GM23338 (cell line): ENCODE measurements around the gene MAST3. TPM values are rescaled to one million over a fixed set of nuclear protein-coding genes. Genes with fewer than 3 reads are reported as not detected.

Experiments
- ATAC-seq: fragments of 200-7000 bp; cut with Tn5 transposase; 3 replicates; pipeline ENCODE4 v1.9.1; 2020
- DNase-seq: peaks from one replicate; pipeline ENCODE4 v3.0.0-alpha.2; 2015; ENCODE audit warnings: low spot score
- H2AFZ ChIP-seq: fragments of 200-600 bp; sonication (generic); 2 replicates; pipeline ENCODE4 v1.8.0; 2016; ENCODE audit warnings: antibody characterized with exemption, mild to moderate bottlenecking, moderate library complexity
- H3F3A ChIP-seq: fragments of 200-600 bp; sonication (generic); replicated peaks from 2 replicates; pipeline ENCODE4 v1.8.0; 2017; ENCODE audit warnings: antibody characterized with exemption, mixed run types, low read depth
- H3K27ac ChIP-seq: fragments of 200-600 bp; sonication (generic); 2 replicates; pipeline ENCODE4 v1.6.1; 2016; ENCODE audit warnings: low read depth
- H3K27me3 ChIP-seq: fragments of 200-600 bp; sonication (generic); 2 replicates; pipeline ENCODE4 v1.8.0; 2016; ENCODE audit warnings: mild to moderate bottlenecking, mixed run types, moderate library complexity; ENCODE audit not compliant: insufficient read depth
- H3K36me3 ChIP-seq: fragments of 200-600 bp; sonication (generic); 2 replicates; pipeline ENCODE4 v1.8.0; 2016; ENCODE audit warnings: mild to moderate bottlenecking; ENCODE audit not compliant: insufficient read depth
- H3K4me1 ChIP-seq: fragments of 200-600 bp; sonication (generic); 2 replicates; pipeline ENCODE4 v1.8.0; 2016; ENCODE audit warnings: mild to moderate bottlenecking, moderate library complexity; ENCODE audit not compliant: insufficient read depth
- H3K4me2 ChIP-seq: fragments of 200-600 bp; sonication (generic); 2 replicates; pipeline ENCODE4 v1.7.1; 2017; ENCODE audit warnings: mixed run types
- H3K4me3 ChIP-seq: fragments of 200-600 bp; sonication (generic); 2 replicates; pipeline ENCODE4 v1.6.1; 2016; ENCODE audit warnings: mixed run types
- H3K79me2 ChIP-seq: fragments of 200-600 bp; sonication (generic); replicated peaks from 2 replicates; pipeline ENCODE4 v1.8.0; 2017; ENCODE audit warnings: mild to moderate bottlenecking; ENCODE audit not compliant: insufficient read depth
- H3K9me2 ChIP-seq: fragments of 200-600 bp; sonication (generic); 2 replicates; pipeline ENCODE4 v1.8.0; 2017; ENCODE audit not compliant: insufficient read depth
- H4K20me1 ChIP-seq: fragments of 200-600 bp; sonication (generic); replicated peaks from 2 replicates; pipeline ENCODE4 v1.8.0; 2017; ENCODE audit warnings: mild to moderate bottlenecking; ENCODE audit not compliant: insufficient read depth
- H3K27ac Mint-ChIP-seq: 2 replicates; pipeline ENCODE4 v1.8.0; 2020; ENCODE audit warnings: inconsistent platforms, mild to moderate bottlenecking, moderate library complexity, mixed read lengths
- H3K27me3 Mint-ChIP-seq: 3 replicates; pipeline ENCODE4 v1.8.0; 2022; ENCODE audit warnings: low read depth, mild to moderate bottlenecking, moderate library complexity, mixed read lengths, inconsistent platforms; ENCODE audit not compliant: insufficient read depth, poor library complexity
- H3K36me3 Mint-ChIP-seq: 3 replicates; pipeline ENCODE4 v1.8.0; 2021; ENCODE audit warnings: low read depth, mild to moderate bottlenecking, inconsistent platforms, moderate library complexity, mixed read lengths
- H3K4me1 Mint-ChIP-seq: 3 replicates; pipeline ENCODE4 v1.8.0; 2020; ENCODE audit warnings: mild to moderate bottlenecking, inconsistent platforms, mixed read lengths
- H3K4me3 Mint-ChIP-seq: 3 replicates; pipeline ENCODE4 v1.8.0; 2021; ENCODE audit warnings: moderate library complexity, mild to moderate bottlenecking, inconsistent platforms, mixed read lengths
- H3K9me3 Mint-ChIP-seq: 3 replicates; pipeline ENCODE4 v1.8.0; 2020; ENCODE audit warnings: moderate library complexity, mild to moderate bottlenecking, inconsistent platforms, mixed read lengths
- CREB1 ChIP-seq: fragments of 250-450 bp; sonication (Bioruptor Pico); IDR thresholded peaks from 2 replicates; pipeline ENCODE4 v1.5.0; 2020; ENCODE audit warnings: low read depth, mild to moderate bottlenecking, moderate library complexity
- CTCF ChIP-seq, 2 experiments: fragments of 200-600 bp in 1 of 2; sonication (generic) in 1 of 2; conservative IDR thresholded peaks; 2 replicates each; pipeline versions ENCODE4 v1.5.1 to v1.6.1; 2016 to 2017; ENCODE audit warnings: antibody characterized with exemption in 2 of 2, low read depth in 2 of 2, mild to moderate bottlenecking in 2 of 2, moderate library complexity in 1 of 2
- ETS1 ChIP-seq: IDR thresholded peaks from 2 replicates; pipeline ENCODE4 v1.6.1; 2016; ENCODE audit warnings: antibody characterized with exemption
- EZH2 ChIP-seq: fragments of 200-600 bp; sonication (generic); IDR thresholded peaks from one replicate; pipeline ENCODE4 v1.8.0; 2017; ENCODE audit warnings: antibody characterized with exemption, mild to moderate bottlenecking, low read depth; ENCODE audit not compliant: unreplicated experiment
- EZH2phosphoT487 ChIP-seq: fragments of 200-600 bp; sonication (generic); IDR thresholded peaks from one replicate; pipeline ENCODE4 v1.8.1; 2018; ENCODE audit warnings: antibody characterized with exemption; ENCODE audit not compliant: unreplicated experiment
- JUNB ChIP-seq: IDR thresholded peaks from one replicate; pipeline ENCODE4 v1.6.1; 2016; ENCODE audit warnings: antibody characterized with exemption; ENCODE audit not compliant: unreplicated experiment
- NANOG ChIP-seq: IDR thresholded peaks from 2 replicates; pipeline ENCODE4 v1.6.1; 2016; ENCODE audit warnings: antibody characterized with exemption, borderline replicate concordance
- POLR2AphosphoS5 ChIP-seq: IDR thresholded peaks from 2 replicates; pipeline ENCODE4 v1.6.1; 2016; ENCODE audit warnings: antibody characterized with exemption, low read depth
- REST ChIP-seq: IDR thresholded peaks from one replicate; pipeline ENCODE4 v1.6.1; 2018; ENCODE audit warnings: antibody characterized with exemption; ENCODE audit not compliant: unreplicated experiment
- STAT1 ChIP-seq: IDR thresholded peaks from one replicate; pipeline ENCODE4 v1.6.1; 2016; ENCODE audit warnings: antibody characterized with exemption; ENCODE audit not compliant: unreplicated experiment
- ZNF114 ChIP-seq: fragments of 250-450 bp; sonication (Bioruptor Pico); IDR thresholded peaks from 2 replicates; pipeline ENCODE4 v1.5.0; 2020; ENCODE audit warnings: mild to moderate bottlenecking, moderate library complexity
- ZNF331 ChIP-seq: fragments of 250-450 bp; sonication (Bioruptor Pico); IDR thresholded peaks from 2 replicates; pipeline ENCODE4 v1.5.0; 2020; ENCODE audit warnings: low read depth, mild to moderate bottlenecking, moderate library complexity
- ZNF462 ChIP-seq: fragments of 250-450 bp; sonication (Bioruptor Pico); IDR thresholded peaks from 2 replicates; pipeline ENCODE4 v1.5.0; 2020; ENCODE audit warnings: mild to moderate bottlenecking, moderate library complexity
- polyA plus RNA-seq: library from polyadenylated mRNA; unstranded; fragments of >200 nt; fragmentation: Nextera tagmentation; extraction: Ambion mirVana; gene quantifications from 2 replicates; pipeline ENCODE4 v1.2.1, GENCODE V29; 2016
- total RNA-seq: library from RNA; depleted of rRNA; stranded (reverse); fragments of >200 nt; shearing (Covaris generic); gene quantifications from 2 replicates; pipeline ENCODE4 v1.2.3, GENCODE V29; 2014

Gene MAST3
- total and polyA plus RNA-seq, 2 experiments from 2014 or later: 5.6 to 8.8 TPM

- no peak overlapping the region for H2AFZ ChIP-seq
- Mint-ChIP-seq H3K4me3 (no peak overlapping the region), H3K36me3 (peaks cover 45% of the 10 kb centered on the region), H3K27me3 (peaks cover 16% of the 10 kb centered on the region), H3K27ac (no peak overlapping the region; the same call in 1 of the 2 replicates), H3K9me3 (peaks cover under 1% of the 10 kb centered on the region; the same call in 1 of the 3 replicates), H3K4me1 (peaks cover 16% of the 10 kb centered on the region; the same call in 2 of the 3 replicates)
- TF ChIP-seq NANOG (no peak), CTCF (conservative IDR thresholded peaks at IDR 0.05; ENCODE audit: low read depth in 2 of 2) (no peak), JUNB (no peak), ZNF331 (CRISPR knock-in tag) (no peak), EZH2phosphoT487 (no peak), ZNF114 (CRISPR knock-in tag) (no peak), STAT1 (no peak), REST (no peak), CREB1 (CRISPR knock-in tag) (no peak), EZH2 (no peak), POLR2AphosphoS5 (no peak), ETS1 (no peak), ZNF462 (CRISPR knock-in tag) (no peak)
- peaks cover 12% of the 10 kb centered on the region for H3K79me2 ChIP-seq
- H3K36me3 ChIP-seq: peaks cover 11% of the 10 kb centered on the region; the same call in 1 of the 2 replicates
- no peaks in the 10 kb centered on the region for H3K27me3 ChIP-seq
- no peaks in the 10 kb centered on the region for H3K9me2 ChIP-seq
- H3K4me2 ChIP-seq: no peak overlapping the region
- H3K27ac ChIP-seq: no peak overlapping the region
- no peak overlapping the region for H3K4me3 ChIP-seq
- peaks cover 8% of the 10 kb centered on the region; the same call in 1 of the 2 replicates for H3K4me1 ChIP-seq
- DNase-seq: no peak
- no peak for ATAC-seq
- H3F3A ChIP-seq: peaks cover 23% of the 10 kb centered on the region; the same call in 1 of the 2 replicates
- peaks cover 19% of the 10 kb centered on the region for H4K20me1 ChIP-seq
Measured at GRCh38 chr19:18197941-18198340, 100.4 kb downstream of the MAST3 start.
